Measurements from ENCODE around the gene GAL3ST2.
"Not testable (repeated sequence)": the region's sequence is repeated elsewhere in the genome, so short reads cannot be mapped to it uniquely, and the experiment has no call there.

The GAL3ST2 gene

DNA sequence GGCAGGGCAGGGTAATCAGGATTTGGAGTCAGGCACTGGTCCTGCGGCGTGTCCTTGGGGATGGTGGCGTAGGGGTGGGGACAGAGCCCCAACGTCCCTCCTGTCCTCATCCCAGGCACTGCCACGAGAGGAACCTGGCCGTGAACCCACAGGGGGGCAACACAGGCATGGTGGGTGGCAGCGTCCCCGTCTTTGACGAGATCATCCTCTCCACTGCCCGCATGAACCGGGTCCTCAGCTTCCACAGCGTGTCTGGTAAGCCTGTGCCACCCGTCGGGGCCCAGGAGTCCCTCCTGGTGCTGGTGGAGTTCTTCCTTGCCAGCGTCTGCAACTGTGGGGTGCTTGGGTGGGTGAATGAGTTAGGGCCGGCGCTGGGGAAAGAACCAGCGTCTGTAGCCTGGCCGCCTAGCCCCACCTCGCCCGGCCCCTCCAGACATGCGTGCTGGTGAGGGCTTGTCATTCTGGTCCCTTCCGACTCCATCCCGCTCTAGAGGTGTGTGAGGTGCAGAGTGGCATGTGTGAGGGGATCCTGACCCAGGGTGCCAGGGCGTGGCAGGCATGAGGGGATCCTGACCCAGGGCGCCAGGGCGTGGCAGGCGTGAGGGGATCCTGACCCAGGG is 34.2 kb upstream of the GAL3ST2 start:
- Mint-ChIP-seq H3K4me3 (no peak overlapping the region), H3K9me3 (no peaks in the 10 kb centered on the region), H3K36me3 (peaks cover 36% of the 10 kb centered on the region), H3K4me1 (peaks cover 41% of the 10 kb centered on the region), H3K27ac (peak overlapping the region; percentile 43)
- DNase-seq (ENCODE audit: low spot score in 2 of 2) (no peak), ATAC-seq (no peak)

DNA sequence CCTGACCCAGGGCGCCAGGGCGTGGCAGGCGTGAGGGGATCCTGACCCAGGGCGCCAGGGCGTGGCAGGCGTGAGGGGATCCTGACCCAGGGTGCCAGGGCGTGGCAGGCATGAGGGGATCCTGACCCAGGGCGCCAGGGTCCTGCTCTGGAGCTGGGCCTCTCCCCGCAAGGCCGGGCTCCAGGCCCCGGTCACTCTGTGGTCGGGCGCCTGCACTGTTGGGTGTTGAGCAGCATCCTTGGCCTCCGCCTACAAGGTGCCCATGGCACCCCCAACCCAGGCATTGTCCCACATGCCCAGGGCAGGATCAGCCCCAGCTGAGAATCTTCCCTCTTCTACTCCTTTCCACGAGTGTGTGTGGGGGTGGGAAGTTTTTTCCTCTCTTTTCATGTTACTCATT is 33.6 kb upstream of the GAL3ST2 start:
- peak overlapping the region; percentile 48 for H3K27ac Mint-ChIP-seq
- DNase-seq (ENCODE audit: low spot score in 2 of 2); H3K9me3 Mint-ChIP-seq; ATAC-seq; H3K4me3 Mint-ChIP-seq: not testable (repeated sequence)
- peaks cover 40% of the 10 kb centered on the region for H3K36me3 Mint-ChIP-seq
- H3K4me1 Mint-ChIP-seq, result peaks cover 35% of the 10 kb centered on the region

DNA sequence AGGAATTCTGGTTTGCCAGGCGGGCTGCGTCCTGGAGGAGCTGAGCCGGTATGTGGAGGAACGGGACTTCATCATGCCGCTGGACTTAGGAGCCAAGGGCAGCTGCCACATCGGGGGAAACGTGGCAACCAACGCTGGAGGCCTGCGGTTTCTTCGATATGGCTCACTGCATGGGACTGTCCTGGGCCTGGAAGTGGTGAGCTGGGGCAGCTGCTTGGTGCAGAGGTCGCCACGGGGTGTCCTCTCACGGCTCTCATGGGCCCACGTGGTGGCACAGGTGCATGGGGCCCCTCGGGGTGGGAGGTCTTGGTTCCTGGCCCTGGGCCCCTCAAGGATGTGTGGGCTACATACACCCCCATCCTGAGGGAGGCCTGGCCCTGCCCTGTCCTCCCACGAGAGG is 33.0 kb upstream of the GAL3ST2 start:
- DNase-seq (ENCODE audit: low spot score in 2 of 2) (no peak), ATAC-seq (no peak)
- H3K36me3 Mint-ChIP-seq, result peaks cover 43% of the 10 kb centered on the region
- H3K4me1 Mint-ChIP-seq, result peaks cover 32% of the 10 kb centered on the region
- H3K9me3 Mint-ChIP-seq, result no peaks in the 10 kb centered on the region
- H3K4me3 Mint-ChIP-seq, result no peak overlapping the region
- H3K27ac Mint-ChIP-seq, result peak overlapping the region; percentile 48

DNA sequence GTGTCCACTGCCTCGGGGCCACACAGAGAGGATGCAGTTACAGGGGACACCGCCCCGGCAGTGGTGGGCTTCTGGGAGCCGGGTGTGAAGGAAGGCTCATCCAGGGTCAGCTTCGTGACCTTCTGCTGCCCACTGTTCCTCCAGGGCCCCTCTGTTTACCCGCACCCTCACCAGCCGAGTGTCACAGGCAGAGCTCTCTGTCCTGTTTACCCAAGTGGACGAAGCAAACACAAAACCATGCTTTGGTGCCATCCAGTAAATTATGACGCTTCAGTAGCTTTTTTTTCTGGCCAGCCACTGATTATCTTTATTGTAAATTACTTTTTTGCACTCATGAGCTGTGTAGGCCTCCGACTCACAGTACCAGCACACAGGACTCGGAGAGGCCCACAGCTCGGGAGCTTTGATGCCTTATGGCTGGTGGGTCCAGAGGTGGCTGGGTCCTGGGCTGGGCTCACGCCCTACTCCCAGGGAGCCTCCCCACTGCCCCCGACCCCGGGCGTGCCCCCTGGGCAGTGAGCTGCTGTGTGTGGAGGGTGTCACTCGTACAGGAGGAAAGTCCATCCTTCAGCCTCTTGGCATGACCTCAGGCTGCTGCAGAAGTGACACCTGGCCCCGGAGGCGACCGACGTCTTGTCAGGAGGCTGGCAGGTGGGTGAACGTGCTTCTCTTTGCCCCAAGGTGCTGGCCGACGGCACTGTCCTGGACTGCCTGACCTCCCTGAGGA is 32.4 kb upstream of the GAL3ST2 start:
- Mint-ChIP-seq H3K4me1 (peaks cover 31% of the 10 kb centered on the region), H3K27ac (peak overlapping the region; percentile 48), H3K9me3 (no peaks in the 10 kb centered on the region), H3K4me3 (no peak overlapping the region), H3K36me3 (peaks cover 47% of the 10 kb centered on the region)
- no peak for ATAC-seq
- DNase-seq (ENCODE audit: low spot score in 2 of 2), result no peak

DNA sequence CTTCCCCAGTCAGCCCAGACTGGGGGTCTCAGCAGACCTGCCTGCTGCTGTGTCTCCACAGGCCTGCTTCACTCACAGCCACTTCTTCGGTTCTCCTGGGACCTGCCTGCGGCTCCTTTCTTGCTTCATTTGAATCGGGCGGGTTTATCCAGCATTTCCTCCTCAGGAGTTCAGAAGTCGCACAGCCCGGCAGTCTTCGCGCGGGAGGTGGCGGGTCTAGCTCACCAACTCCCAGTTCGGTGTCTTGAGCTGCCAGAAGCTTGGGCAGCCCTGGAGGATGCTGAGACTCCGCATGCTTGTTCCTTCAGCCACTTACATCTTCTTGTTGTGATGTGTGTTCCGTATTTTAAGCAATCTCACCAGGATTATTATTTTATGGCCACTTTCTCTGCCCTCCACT is 31.3 kb upstream of the GAL3ST2 start:
- Mint-ChIP-seq H3K36me3 (peaks cover 41% of the 10 kb centered on the region), H3K4me1 (peaks cover 25% of the 10 kb centered on the region), H3K27ac (no peak overlapping the region), H3K4me3 (no peak overlapping the region), H3K9me3 (no peaks in the 10 kb centered on the region)
- DNase-seq (ENCODE audit: low spot score in 2 of 2) (no peak), ATAC-seq (no peak)

DNA sequence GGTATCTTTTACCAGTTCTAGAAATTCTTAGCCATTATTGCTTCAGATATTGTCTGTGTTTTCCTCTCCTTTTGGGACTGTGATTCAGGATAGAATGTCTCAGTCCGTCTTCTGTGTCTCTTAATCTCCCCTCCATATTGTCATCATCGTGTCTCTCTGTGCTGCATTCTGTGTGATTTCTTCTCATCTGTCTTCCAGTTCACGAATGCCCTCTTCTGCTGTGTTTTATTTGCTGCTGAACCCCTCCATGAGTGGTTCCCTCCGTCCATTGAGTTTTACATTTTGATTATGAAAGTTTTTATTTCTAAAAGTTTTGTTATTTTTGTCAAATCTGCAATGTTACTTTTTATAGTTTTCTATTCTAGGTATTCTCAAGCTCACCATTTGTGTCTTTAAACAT is 30.5 kb upstream of the GAL3ST2 start:
- ATAC-seq, result no peak
- peaks cover 44% of the 10 kb centered on the region for H3K36me3 Mint-ChIP-seq
- DNase-seq (ENCODE audit: low spot score in 2 of 2), result no peak
- peaks cover 19% of the 10 kb centered on the region for H3K4me1 Mint-ChIP-seq
- no peaks in the 10 kb centered on the region for H3K9me3 Mint-ChIP-seq
- H3K4me3 Mint-ChIP-seq, result no peak overlapping the region
- peak overlapping the region; percentile 12 for H3K27ac Mint-ChIP-seq

DNA sequence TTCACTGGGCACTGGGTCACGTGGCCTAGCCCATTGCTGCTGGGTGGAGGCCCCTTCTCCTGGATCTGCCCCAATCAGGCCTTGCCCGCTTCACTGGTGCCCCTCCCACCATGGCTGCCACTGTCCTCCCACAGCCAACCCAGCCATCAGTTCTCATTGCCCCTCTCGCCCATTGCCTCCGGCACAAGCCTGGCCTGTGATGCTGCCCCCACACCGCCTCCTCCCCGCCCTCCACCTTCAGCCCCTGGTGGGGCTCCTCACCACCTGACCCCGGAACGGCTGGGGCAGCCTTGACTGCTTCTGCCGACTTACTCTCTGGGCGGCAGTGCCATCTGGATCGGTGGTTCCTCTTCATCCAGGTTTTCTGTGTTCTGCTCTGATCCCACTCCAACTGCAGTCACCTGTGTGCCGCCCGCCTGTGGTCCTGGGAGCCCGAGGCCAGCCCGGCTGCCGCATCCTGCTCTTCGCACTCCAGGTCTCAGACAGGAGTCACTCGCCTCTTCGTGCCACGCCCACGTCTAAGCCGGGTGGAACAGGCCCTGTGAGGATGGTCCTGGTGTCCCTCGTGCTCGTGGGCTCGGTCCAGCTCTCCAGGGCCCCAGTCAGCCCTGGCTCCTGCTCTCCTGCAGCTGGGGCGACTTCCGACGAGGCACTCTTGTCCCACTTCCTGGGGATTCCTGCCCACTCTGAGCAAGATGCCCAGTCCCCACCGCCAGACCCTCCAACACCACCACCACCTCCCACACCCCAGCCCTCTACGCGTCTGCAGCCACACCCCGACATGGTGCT is 28.0 kb upstream of the GAL3ST2 start:
- peaks cover 48% of the 10 kb centered on the region for H3K36me3 Mint-ChIP-seq
- no peaks in the 10 kb centered on the region for H3K9me3 Mint-ChIP-seq
- ATAC-seq (no peak), DNase-seq (ENCODE audit: low spot score in 2 of 2) (no peak)
- peaks cover 10% of the 10 kb centered on the region for H3K4me1 Mint-ChIP-seq
- no peak overlapping the region for H3K27ac Mint-ChIP-seq
- H3K4me3 Mint-ChIP-seq, result no peak overlapping the region

DNA sequence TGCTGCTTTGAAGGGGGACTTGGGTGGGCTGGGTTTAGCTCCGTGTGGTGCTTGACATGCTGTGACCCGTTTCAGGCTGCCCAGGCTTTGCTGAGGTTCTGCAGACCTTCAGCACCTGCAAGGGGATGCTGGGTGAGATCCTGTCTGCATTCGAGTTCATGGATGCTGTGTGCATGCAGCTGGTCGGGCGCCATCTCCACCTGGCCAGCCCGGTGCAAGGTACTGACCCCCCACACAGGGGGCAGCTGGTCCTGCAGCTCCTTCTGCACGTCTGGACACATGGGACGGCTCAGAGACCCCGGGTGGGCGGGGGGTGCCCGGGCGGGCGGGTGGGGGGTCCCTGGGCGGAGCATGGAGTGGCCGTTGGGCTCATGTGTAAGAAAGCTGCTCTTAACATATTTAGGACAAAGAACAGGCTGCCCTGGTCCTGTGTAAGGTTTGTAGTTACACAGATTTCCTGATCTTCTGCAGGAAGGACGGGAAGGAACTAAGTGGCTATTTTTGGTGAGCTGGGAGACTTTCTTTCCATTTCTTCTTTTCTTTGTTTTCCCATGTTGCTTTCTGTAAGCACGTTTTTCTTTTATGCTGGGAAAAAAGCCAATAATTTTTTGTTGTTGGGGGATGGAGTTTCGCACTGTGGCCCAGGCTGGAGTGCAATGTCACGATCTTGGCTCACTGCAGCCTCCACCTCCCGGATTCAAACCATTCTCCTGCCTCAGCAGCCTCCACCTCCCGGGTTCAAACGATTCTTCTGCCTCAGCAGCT is 26.4 kb upstream of the GAL3ST2 start:
- Mint-ChIP-seq H3K4me1 (peaks cover 10% of the 10 kb centered on the region), H3K27ac (no peak overlapping the region), H3K4me3 (no peak overlapping the region), H3K9me3 (no peaks in the 10 kb centered on the region), H3K36me3 (peaks cover 44% of the 10 kb centered on the region)
- DNase-seq (ENCODE audit: low spot score in 2 of 2) (no peak), ATAC-seq (no peak)

DNA sequence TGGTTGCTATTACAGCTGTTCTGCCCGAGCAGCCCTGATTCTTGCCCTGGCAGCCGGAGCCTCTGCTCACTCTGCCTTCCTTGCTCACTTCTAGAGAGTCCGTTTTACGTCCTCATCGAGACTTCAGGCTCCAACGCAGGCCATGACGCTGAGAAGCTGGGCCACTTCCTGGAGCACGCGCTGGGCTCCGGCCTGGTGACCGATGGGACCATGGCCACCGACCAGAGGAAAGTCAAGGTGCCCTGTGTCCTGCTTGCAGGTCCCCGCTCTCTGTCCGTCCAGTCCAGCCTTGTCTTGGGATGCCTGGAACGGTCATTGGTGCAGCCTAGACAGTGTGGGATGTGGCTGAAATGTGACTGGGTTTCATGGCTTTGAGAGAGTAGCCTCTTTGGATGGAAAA is 25.5 kb upstream of the GAL3ST2 start:
- Mint-ChIP-seq H3K4me3 (no peak overlapping the region), H3K4me1 (peaks cover 10% of the 10 kb centered on the region), H3K9me3 (no peaks in the 10 kb centered on the region), H3K27ac (peak overlapping the region; percentile 23), H3K36me3 (peaks cover 35% of the 10 kb centered on the region)
- no peak for ATAC-seq
- DNase-seq (ENCODE audit: low spot score in 2 of 2), result no peak

DNA sequence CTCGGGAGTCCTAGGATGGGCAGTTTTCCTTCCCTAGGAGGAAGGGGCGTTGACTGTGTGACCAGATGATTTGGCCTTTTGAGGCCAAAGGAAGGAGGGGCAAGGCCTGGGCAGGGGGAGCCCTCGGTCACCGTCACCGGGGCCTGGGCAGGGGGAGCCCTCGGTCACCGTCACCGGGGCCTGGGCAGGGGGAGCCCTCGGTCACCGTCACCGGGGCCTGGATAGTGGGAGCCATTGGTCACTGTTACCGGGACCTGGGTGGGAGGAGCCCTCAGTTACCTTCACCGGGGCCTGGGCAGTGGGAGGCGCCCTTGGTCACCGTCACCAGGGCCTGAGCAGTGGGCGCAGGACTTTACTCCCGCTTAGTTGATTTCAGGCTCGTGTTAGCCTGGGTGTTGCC is 24.8 kb upstream of the GAL3ST2 start:
- DNase-seq (ENCODE audit: low spot score in 2 of 2) (no peak), ATAC-seq (no peak)
- Mint-ChIP-seq H3K4me1 (peaks cover 10% of the 10 kb centered on the region), H3K4me3 (no peak overlapping the region), H3K36me3 (peaks cover 31% of the 10 kb centered on the region), H3K27ac (peak overlapping the region; percentile 23), H3K9me3 (no peaks in the 10 kb centered on the region)

DNA sequence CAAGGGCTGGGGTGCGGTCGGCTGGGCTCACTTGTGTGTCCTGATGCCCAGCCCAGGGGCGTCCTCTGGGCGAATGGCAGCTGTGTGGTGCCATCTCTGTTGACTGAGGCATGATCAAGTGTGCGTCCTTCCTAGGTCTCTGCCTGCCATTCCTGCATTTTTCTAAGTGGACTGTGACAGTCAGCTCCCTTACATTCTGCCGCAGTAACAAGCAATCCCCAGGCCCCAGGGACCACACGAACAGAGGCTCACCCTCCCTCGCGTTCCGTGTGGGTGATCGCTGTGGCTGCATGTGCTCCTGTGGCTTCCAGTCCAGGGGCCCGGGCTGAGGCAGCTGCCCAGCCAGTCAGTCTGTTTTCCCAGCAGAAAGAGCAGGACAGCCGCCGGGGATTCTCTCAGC is 24.4 kb upstream of the GAL3ST2 start:
- DNase-seq (ENCODE audit: low spot score in 2 of 2) (no peak), ATAC-seq (no peak)
- H3K9me3 Mint-ChIP-seq, result no peaks in the 10 kb centered on the region
- H3K27ac Mint-ChIP-seq, result no peak overlapping the region
- peaks cover 10% of the 10 kb centered on the region for H3K4me1 Mint-ChIP-seq
- H3K36me3 Mint-ChIP-seq, result peaks cover 36% of the 10 kb centered on the region
- H3K4me3 Mint-ChIP-seq, result no peak overlapping the region

DNA sequence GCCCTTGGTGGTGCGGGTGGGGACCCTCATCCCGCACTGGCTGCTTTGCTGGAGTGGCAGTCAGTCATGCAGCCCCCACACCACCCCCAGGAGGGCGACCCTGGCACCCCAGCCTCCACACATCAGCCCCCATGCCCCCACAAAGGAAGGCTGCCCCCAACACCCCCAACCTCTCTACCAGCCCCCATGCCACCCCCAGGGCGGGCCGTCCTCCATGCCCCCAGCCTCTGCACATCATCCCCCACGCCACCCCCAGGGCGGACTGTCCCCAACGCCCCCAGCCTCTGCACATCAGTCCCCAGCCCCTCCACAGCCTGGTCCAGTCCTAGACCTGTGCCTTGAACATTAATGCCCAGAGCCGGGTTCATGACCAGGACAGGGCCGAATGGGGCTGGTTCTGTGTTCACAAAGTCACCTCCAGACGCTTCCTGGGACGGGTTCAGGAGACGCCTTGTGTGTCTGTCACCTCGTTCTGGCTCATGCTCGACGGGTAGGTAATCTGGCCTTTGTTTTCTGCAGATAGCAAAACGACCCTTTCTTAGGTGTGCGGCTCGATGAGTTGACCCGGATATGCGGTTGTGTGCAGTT is 23.8 kb upstream of the GAL3ST2 start:
- H3K4me3 Mint-ChIP-seq, result no peak overlapping the region

DNA sequence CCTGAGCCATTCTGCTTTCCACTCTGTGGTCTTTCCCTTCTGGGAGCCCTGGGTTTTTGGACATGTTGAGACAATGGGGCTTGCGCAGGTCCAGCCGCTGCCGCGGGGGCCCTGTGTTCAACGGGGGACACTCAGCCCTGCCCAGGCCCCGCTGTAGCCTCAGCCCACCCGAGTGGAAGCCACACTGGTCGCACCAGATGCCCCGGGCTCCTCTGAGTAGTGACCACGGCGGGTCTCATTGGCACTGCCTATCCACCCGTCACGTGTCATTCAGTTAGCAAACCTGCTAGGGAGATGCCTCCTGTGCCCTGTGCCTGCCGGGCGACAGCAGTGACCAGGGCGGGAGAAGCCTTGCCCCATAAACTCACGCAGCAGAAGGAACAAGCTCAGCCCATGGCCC is 23.1 kb upstream of the GAL3ST2 start:
- DNase-seq (ENCODE audit: low spot score in 2 of 2), result no peak
- Mint-ChIP-seq H3K27ac (no peak overlapping the region), H3K9me3 (no peaks in the 10 kb centered on the region)

More for the DNA sequence above, 23.8 kb upstream of the GAL3ST2 start:
- Mint-ChIP-seq H3K9me3 (no peaks in the 10 kb centered on the region), H3K36me3 (peaks cover 36% of the 10 kb centered on the region), H3K4me1 (peaks cover 10% of the 10 kb centered on the region), H3K27ac (no peak overlapping the region)
- ATAC-seq, result no peak
- no peak for DNase-seq (ENCODE audit: low spot score in 2 of 2)

DNA sequence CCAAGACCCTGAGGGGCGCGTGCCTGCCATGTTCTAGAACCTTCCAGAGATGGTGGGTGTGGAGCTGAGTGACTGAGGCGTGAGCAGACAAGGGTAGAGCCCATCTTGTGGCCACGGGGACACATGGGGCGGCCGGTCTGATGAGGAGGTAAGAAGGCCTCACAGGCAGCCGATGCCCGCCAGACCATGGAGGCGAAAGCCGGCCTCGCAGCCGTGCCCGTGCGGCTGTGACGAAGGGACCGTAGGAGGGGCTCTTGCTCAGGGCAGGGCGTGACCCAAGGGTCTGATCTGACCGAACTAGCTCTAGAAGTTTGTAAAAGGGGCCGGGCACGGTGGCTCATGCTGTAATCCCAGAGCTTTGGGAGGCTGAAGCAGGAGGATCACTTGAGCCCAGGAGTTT is 22.6 kb upstream of the GAL3ST2 start:
- H3K27ac Mint-ChIP-seq, result no peak overlapping the region
- H3K4me1 Mint-ChIP-seq, result peaks cover 11% of the 10 kb centered on the region
- no peak for ATAC-seq

More for the DNA sequence above, 23.1 kb upstream of the GAL3ST2 start:
- Mint-ChIP-seq H3K4me3 (no peak overlapping the region), H3K36me3 (peaks cover 32% of the 10 kb centered on the region), H3K4me1 (peaks cover 10% of the 10 kb centered on the region)
- no peak for ATAC-seq

DNA sequence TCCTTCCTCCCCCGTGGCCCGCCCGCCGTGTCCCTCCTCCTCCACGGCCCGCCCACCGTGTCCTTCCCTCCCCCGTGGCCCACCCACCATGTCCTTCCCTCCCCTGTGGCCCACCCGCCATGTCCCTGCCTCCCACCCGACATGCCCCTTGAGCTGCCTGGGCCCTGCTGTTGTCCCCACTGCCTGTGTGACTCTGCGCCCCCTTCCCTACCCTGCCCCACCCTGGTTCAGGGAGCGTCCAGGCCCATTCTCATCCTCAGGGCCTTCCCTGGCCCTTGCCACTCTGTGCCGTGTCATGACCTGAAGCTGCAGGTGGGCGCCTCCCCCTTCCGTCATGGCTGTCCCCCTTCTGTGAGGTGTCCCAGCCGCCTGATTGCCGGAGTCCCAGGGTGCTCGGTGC is 21.5 kb upstream of the GAL3ST2 start:
- H3K27ac Mint-ChIP-seq, result no peak overlapping the region
- no peak for ATAC-seq

More for the DNA sequence above, 22.6 kb upstream of the GAL3ST2 start:
- Mint-ChIP-seq H3K9me3 (no peaks in the 10 kb centered on the region), H3K4me3 (no peak overlapping the region), H3K36me3 (peaks cover 31% of the 10 kb centered on the region)
- no peak for DNase-seq (ENCODE audit: low spot score in 2 of 2)

More for the DNA sequence above, 21.5 kb upstream of the GAL3ST2 start:
- H3K9me3 Mint-ChIP-seq, result no peaks in the 10 kb centered on the region
- H3K36me3 Mint-ChIP-seq, result peaks cover 35% of the 10 kb centered on the region
- no peak for DNase-seq (ENCODE audit: low spot score in 2 of 2)
- no peak overlapping the region for H3K4me3 Mint-ChIP-seq
- H3K4me1 Mint-ChIP-seq, result peaks cover 12% of the 10 kb centered on the region
